NCI-H2171 treated with DMSO at 0.1 percent for 48 hours (cell line): Measurements from ENCODE around the gene INPP5A.
"Not testable (repeated sequence)": the region's sequence is repeated elsewhere in the genome, so short reads cannot be mapped to it uniquely, and the experiment has no call there.

Source experiments
- DNase-seq: peaks from one replicate; lab custom pipeline; 2025; lab: John Stamatoyannopoulos, UW

The INPP5A gene

GRCh38 chr10:132692311-132692710, 154.7 kb downstream of the INPP5A start:
- no peak for DNase-seq

GRCh38 chr10:132693676-132694075, 156.1 kb downstream of the INPP5A start:
- no peak for DNase-seq

GRCh38 chr10:132696204-132696603, 158.6 kb downstream of the INPP5A start:
- DNase-seq = no peak

GRCh38 chr10:132696728-132697577, 159.4 kb downstream of the INPP5A start:
- no peak for DNase-seq

GRCh38 chr10:132697578-132698200, 160.1 kb downstream of the INPP5A start:
- DNase-seq = no peak

GRCh38 chr10:132698211-132698751, 160.7 kb downstream of the INPP5A start:
- DNase-seq = no peak

- DNase-seq = no peak
Measured at GRCh38 chr10:132698761-132699391, 161.3 kb downstream of the INPP5A start.

GRCh38 chr10:132699411-132700155, 162.0 kb downstream of the INPP5A start:
- DNase-seq = no peak

- no peak for DNase-seq
Measured at GRCh38 chr10:132700156-132701098, 162.8 kb downstream of the INPP5A start.

- DNase-seq = no peak
Measured at GRCh38 chr10:132701099-132701845, 163.7 kb downstream of the INPP5A start.

GRCh38 chr10:132701846-132702190, 164.2 kb downstream of the INPP5A start:
- DNase-seq = no peak

GRCh38 chr10:132702601-132703418, 165.2 kb downstream of the INPP5A start:
- DNase-seq = no peak

GRCh38 chr10:132703419-132704007, 165.9 kb downstream of the INPP5A start:
- no peak for DNase-seq

- DNase-seq = no peak
Measured at GRCh38 chr10:132704008-132704814, 166.6 kb downstream of the INPP5A start.

- DNase-seq = not testable (repeated sequence)
Measured at GRCh38 chr10:132704815-132705064, 167.2 kb downstream of the INPP5A start.

- DNase-seq = no peak
Measured at GRCh38 chr10:132705173-132705572, 167.6 kb downstream of the INPP5A start.

GRCh38 chr10:132705943-132706342, 168.4 kb downstream of the INPP5A start:
- DNase-seq = no peak

GRCh38 chr10:132706701-132707100, 169.1 kb downstream of the INPP5A start:
- DNase-seq = no peak
